Panc1 (cell line): ENCODE measurements around the gene NRCAM.

ENCODE experiments used
- POLR2AphosphoS5 ChIP-seq: IDR thresholded peaks from 2 replicates; pipeline ENCODE4 v1.6.1; 2012; ENCODE audit warnings: mild to moderate bottlenecking, low read depth, low read length, moderate library complexity
- REST ChIP-seq, 2 experiments: IDR thresholded peaks; 2 replicates each; pipeline ENCODE4 v1.6.1; 2011 to 2012; ENCODE audit warnings: low read depth in 2 of 2, control low read depth in 1 of 2, low read length in 1 of 2, mild to moderate bottlenecking in 1 of 2, moderate library complexity in 1 of 2; ENCODE audit not compliant: insufficient read depth in 1 of 2
- SIN3A ChIP-seq: IDR thresholded peaks from 2 replicates; pipeline ENCODE4 v1.6.1; 2012; ENCODE audit warnings: low read depth, mild to moderate bottlenecking, low read length, moderate library complexity, borderline replicate concordance; ENCODE audit not compliant: insufficient read depth
- TF ChIP-seq, protein P1 (sequence below): fragments of 450-650 bp; IDR thresholded peaks from 2 replicates; pipeline ENCODE4 v1.5.1; 2017; ENCODE audit warnings: mild to moderate bottlenecking

DNA sequence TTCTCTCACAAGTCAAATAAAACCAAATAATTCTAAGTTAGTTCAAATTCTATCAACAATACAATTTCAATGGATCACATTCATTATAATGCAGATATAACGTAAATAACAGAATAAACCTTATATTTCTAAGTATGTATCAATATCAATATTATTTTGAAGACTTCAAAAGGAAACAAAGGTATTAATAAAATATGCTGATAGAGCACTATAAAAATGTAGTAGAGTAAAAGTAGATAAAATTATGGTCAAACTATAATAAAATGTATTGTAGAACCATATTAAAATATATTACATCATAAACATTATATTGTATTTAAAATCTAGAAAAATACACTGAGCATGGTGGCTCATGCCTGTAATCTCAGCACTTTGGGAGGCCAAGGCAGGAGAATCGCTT, 23.5 kb upstream of the NRCAM start:
- TF ChIP-seq POLR2AphosphoS5 (no peak), SIN3A (no peak), REST (IDR thresholded peaks at IDR 0.05; ENCODE audit: insufficient read depth in 1 of 2, low read depth in 2 of 2, low read length in 1 of 2) (no peak)
- TF ChIP-seq, protein P1, sequence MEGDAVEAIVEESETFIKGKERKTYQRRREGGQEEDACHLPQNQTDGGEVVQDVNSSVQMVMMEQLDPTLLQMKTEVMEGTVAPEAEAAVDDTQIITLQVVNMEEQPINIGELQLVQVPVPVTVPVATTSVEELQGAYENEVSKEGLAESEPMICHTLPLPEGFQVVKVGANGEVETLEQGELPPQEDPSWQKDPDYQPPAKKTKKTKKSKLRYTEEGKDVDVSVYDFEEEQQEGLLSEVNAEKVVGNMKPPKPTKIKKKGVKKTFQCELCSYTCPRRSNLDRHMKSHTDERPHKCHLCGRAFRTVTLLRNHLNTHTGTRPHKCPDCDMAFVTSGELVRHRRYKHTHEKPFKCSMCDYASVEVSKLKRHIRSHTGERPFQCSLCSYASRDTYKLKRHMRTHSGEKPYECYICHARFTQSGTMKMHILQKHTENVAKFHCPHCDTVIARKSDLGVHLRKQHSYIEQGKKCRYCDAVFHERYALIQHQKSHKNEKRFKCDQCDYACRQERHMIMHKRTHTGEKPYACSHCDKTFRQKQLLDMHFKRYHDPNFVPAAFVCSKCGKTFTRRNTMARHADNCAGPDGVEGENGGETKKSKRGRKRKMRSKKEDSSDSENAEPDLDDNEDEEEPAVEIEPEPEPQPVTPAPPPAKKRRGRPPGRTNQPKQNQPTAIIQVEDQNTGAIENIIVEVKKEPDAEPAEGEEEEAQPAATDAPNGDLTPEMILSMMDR: no peak
